ENCODE data around the gene AKAP13.
A peak's percentile ranks its signal among the peaks of the same experiment; 100 is the strongest.

Gene AKAP13

GRCh38 chr15:85607141-85607806 lies 226.9 kb downstream of the AKAP13 start:
- intact Hi-C loops (cut with DNase I): no loop called here
- no peak for DNase-seq

- intact Hi-C loops (cut with DNase I): no loop called here
- no peak for DNase-seq
Measured at GRCh38 chr15:85607842-85608241, 227.4 kb downstream of the AKAP13 start.

- intact Hi-C loops (cut with DNase I): no loop called here
- no peak for DNase-seq
Measured at GRCh38 chr15:85609492-85609891, 229.1 kb downstream of the AKAP13 start.

- no peak for DNase-seq
- intact Hi-C loops (cut with DNase I): no loop called here
Measured at GRCh38 chr15:85611361-85611760, 231.0 kb downstream of the AKAP13 start.

- intact Hi-C loops (cut with DNase I): no loop called here
- no peak for DNase-seq
Measured at GRCh38 chr15:85614059-85614458, 233.7 kb downstream of the AKAP13 start.

- intact Hi-C loops (cut with DNase I): no loop called here
- DNase-seq: no peak
Measured at GRCh38 chr15:85615930-85616329, 235.5 kb downstream of the AKAP13 start.

GRCh38 chr15:85616549-85617110 lies 236.2 kb downstream of the AKAP13 start:
- no peak for DNase-seq
- intact Hi-C loops (cut with DNase I): no loop called here

GRCh38 chr15:85618228-85618505 lies 237.8 kb downstream of the AKAP13 start:
- intact Hi-C loops (cut with DNase I): no loop called here
- DNase-seq: no peak

- intact Hi-C loops (cut with DNase I): no loop called here
- DNase-seq: peak in 8 of 10 donors; percentile 23 to 93 (median 61)
Measured at GRCh38 chr15:85618956-85619491, 238.6 kb downstream of the AKAP13 start.

GRCh38 chr15:85619992-85620689 lies 239.7 kb downstream of the AKAP13 start:
- intact Hi-C loops (cut with DNase I): no loop called here
- no peak for DNase-seq

- DNase-seq: no peak
- intact Hi-C loops (cut with DNase I): no loop called here
Measured at GRCh38 chr15:85620690-85621049, 240.3 kb downstream of the AKAP13 start.

- intact Hi-C loops (cut with DNase I): no loop called here
- DNase-seq: no peak
Measured at GRCh38 chr15:85621094-85621493, 240.7 kb downstream of the AKAP13 start.

GRCh38 chr15:85622221-85622831 lies 241.9 kb downstream of the AKAP13 start:
- intact Hi-C loops (cut with DNase I): no loop called here

GRCh38 chr15:85623315-85624049 lies 243.1 kb downstream of the AKAP13 start:
- intact Hi-C loops (cut with DNase I): no loop called here
- DNase-seq: no peak

More at GRCh38 chr15:85622221-85622831, 241.9 kb downstream of the AKAP13 start:
- no peak for DNase-seq

- DNase-seq: no peak
- intact Hi-C loops (cut with DNase I): no loop called here
Measured at GRCh38 chr15:85624291-85624801, 243.9 kb downstream of the AKAP13 start.

- DNase-seq: no peak
- intact Hi-C loops (cut with DNase I): no loop called here
Measured at GRCh38 chr15:85625166-85625830, 244.9 kb downstream of the AKAP13 start.

GRCh38 chr15:85625856-85626255 lies 245.5 kb downstream of the AKAP13 start:
- DNase-seq: no peak
- intact Hi-C loops (cut with DNase I): no loop called here

- DNase-seq: no peak
- intact Hi-C loops (cut with DNase I): no loop called here
Measured at GRCh38 chr15:85627213-85627935, 247.0 kb downstream of the AKAP13 start.

GRCh38 chr15:85630311-85630710 lies 249.9 kb downstream of the AKAP13 start:
- no peak for DNase-seq
- intact Hi-C loops (cut with DNase I): no loop called here

Measured in posterior cingulate gyrus (tissue), 11 donors.